HG02623 (cell line): Measurements from ENCODE around the gene CD82.

Experiments used
- ATAC-seq: cut with Tn5 transposase; IDR thresholded peaks from one replicate; pipeline ENCODE4 v1.9.1; 2021; ENCODE audit warnings: moderate library complexity; ENCODE audit not compliant: unreplicated experiment

CD82 gene

DNA sequence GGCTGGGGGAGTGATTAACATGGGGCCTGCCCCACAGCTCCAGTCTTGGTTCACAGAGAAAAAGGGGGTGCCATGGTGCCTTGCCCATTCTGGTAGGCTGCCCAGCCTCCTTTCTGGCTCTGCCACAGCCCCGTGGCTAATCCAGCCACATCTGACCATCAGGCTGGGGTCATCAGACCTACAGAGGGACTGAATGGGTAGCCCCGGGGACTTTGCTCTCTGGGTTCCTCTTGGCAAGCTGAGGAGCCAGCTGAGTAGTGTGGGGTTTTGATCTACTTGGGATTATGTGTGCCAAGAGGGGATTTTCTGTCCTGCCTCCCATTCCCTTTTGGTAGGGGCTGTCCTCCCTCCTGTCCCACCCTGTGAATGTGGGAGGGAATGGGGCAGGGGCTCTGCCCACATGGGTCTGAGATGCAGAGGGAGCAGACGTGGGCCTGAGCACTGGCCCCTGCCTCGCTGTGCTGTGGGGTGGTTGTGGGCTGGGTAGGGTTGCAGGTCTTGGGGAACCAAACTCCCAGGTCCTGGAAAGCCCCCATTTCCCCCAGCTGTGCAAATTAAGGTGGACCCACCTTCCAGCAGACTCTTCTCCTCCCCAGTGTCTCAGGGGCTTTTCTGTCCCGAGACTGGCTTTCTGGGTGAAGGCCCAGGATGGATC is 32.0 kb downstream of the CD82 start:
- ATAC-seq, result no peak

DNA sequence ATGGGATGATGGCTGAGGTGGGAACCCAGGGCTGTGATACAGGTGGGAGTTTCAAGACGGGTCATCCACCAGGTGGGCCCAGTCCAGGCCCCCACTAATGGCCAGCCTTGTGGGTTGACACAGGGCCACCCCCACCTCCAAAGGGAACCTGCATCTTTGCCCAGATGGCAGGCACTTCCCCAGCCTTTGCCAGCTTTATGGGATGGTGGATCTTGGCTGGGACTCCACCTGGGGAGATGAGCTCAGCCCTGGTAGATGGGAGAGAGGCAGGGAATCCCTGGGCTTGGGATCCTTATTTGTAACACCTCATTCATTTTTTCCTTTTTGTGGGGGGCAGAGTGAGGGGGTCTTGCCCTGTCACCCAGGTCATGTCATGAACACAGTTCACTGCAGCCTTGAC is 33.4 kb downstream of the CD82 start:
- no peak for ATAC-seq

DNA sequence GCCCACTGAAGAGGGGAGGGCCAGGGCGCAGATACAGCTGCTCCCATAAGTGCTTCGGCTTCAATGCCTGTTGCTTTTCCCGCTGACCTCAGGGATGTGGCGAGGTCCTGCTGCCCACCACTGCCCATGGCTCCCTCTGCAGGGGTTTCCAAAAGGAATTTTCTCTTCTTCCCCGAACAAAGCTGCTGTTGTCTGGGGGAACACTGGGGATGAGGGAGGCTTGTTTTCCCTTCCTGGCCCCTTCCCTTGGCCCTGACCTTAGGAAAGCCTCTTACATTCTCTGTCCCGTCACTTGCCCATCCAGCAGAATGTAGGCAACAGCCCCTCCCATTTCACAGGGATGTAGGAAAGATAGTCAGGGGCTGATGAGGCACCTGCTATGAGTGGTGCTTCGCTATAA is 34.8 kb downstream of the CD82 start:
- ATAC-seq, result no peak

DNA sequence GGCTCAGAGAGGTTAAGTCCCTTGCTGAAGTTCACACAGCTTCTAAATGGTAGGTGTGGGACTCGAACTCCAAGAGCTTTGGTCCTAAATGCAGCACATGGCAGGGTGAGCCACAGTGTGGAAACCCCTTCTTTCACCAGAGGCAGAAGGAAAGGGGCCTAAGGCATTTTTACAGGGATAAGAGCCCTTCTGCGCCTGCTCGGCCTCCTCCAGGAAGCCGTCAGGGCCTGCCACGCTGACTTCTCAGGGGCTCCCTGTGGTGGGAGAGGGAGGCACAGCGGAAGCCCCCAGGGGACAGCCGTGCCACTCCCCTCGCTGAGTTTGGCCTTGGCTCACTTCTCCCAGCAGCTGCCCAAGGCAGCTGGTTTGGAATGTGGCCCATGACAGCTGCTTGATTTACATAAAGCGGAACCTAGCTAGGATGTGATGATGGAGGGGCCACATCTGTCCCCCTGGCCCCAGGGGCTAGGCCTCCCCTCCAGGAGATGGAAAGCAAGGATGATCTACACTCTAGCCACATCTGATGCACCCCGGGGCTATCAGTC is 35.4 kb downstream of the CD82 start:
- peak; percentile 27 for ATAC-seq

DNA sequence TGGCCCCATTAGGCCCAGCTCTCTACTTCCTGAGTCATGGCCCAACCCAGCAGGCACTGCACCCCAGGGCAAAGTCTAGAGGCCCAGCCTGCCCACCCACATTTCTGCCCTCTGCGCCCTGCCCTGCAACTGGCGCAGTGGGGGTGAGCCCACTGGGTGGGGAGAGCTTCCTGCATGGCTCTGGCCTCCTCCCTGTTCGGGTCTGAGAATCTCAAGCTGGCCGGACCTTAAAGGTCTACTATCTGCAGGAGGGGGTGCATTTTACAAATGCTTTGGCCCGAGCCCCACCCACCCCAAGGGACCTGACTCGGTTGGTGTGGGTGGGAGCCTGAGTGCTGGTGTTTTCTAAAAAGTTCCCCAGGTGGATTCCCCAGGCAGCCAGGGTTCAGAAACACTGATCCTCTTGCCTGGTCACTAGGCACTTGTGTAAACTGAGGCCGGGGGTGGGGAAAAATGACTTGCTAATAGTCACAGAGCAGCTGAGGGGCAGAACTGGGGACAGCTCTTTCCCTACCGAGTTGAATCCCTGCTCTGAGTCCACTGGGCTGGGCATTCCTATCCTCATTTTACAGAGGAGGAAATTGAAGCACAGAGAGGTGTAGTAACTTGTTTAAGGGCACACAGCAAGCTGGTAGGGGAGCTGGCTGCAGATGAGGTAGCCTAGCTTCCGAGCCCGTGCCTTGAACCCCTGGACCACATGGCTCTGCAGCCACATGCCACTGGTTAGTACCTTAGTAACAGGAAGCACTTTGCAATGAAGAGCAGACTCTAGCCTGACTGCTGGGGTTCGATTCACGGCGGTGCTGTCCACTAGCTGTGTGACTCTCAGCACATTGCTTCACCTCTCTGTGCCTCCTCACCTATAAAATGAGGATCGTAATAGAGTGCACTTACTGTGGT is 36.3 kb downstream of the CD82 start:
- peak; percentile 36 for ATAC-seq

DNA sequence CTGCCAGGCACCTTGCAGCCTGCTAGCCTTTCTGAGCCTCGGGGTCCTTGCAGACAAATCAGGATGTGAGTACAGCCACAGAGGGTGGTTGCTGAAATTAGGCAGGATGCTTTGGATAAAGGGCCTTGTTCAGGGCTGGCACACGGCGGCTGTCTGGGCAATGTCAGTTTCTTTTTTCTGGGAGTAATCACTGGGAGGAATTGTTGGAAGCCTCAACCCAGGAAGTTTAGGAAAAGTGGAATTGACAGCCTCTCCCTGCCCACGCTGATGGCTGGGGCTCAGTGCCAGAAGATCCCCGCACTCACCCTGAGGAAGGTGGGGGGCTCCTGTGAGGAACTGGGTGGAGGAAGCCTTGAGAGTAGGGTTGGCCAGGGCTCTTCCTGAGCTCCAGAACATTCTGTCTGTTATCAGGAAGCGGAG is 37.4 kb downstream of the CD82 start:
- ATAC-seq, result no peak

DNA sequence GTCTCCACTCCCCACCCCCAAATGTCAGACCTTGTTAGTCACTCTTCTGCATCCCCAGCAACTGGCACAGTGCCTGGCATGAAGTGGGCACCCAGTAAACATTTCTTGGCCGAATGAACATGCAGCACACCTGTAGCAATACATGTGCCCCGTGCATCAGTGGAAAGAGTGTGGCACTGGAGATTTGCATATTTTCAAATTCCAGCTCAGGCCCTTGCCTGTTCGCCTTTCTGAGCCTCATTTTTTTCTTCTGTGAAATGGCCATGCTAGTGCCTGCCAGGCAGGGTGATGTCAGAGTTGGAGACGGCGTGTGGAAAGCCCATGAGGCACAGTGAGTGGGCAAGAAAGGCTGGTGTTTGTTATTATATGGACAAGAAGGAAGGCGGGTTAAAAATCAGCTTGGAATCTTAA is 38.7 kb downstream of the CD82 start:
- no peak for ATAC-seq

DNA sequence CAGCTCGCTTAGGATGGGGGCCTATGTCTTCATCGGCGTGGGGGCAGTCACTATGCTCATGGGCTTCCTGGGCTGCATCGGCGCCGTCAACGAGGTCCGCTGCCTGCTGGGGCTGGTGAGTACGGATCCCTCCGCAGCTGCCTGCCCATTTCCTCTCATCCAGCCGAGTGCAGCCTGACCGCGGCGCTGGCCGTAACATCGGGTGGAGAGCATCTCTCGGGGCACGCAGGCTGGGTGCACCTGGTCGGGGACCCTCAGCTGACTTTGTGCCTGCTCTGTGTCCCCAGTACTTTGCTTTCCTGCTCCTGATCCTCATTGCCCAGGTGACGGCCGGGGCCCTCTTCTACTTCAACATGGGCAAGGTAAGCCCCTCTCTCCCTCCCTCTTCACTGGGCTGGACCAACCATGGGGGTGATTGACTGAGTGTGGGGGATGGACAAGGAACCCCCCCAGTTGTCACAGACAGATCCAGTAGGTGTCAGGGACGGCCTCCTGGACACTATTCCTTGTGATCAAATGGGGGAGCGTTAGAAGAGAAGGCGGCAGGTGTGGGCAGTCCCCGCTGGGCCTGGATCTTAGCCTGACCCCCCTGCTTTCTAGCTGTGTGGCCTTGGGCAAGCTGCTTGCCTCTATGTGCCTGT is 39.7 kb downstream of the CD82 start:
- ATAC-seq, result no peak

DNA sequence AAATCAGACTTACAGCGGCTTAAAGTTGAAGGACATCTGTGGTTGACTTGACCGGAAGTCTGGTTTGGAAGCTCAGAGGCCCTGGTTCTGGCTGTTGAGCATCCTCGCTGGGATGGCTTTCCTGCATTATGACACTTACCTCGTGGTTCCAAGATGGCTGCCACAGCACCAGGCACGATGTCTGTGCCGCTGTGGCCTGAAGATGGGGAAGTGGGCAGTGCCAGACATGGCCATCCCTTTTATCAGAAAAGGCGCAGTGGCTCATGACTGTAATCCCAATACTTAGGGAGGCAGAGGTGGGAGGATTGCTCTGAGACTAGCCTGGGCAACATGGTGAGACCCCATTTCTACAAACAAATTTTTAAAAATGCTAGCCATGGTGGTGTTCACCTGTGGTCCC is 40.5 kb downstream of the CD82 start:
- no peak for ATAC-seq

DNA sequence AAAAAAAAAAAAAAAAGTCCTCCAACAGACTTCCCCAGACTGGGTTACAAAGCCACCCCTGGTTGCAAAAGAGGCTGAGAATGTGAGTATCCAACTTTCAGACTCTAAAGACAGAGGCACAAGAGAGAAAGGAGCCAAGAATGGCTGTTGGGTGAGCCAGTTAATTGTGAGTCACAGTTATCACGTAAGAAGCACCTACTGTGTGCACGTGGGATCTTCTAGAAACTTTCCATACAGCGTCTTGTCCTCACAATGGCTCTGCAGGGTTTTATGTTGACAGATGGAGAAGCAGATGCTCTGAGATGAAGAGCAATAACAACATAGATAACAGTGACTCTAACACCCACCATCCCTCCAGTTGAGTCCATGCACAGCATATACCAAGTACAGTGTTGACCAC is 41.0 kb downstream of the CD82 start:
- no peak for ATAC-seq

DNA sequence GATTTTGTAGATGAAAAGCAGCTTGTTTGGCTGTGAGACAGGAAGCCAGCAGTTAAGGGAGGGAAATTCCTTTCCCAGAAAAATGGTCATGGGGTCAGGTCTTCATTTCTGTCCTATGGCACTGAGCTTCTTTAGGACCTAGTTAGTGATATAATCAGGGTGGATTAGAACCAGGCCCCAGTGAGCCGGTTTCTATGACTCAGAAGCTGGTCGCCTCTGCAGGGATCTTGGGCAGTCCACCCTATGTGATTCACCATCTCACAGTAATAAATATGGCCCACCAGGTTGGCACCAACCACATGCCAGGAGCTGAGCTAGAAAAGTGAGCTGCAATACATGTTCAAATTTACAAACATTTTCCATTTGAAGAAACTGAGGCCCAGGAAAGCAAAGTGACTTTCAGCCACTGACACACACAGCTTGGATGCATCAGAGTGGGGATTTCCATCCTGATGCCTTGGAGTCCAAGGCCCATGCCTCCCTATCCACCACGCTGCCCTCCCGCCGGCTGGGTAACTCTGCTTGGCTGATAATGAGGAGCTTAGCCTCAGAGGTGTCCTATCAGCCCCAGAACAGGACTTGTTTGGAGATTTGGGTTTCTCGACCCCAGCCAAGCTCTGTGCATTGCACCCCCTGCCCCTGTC is 42.0 kb downstream of the CD82 start:
- ATAC-seq, result no peak

DNA sequence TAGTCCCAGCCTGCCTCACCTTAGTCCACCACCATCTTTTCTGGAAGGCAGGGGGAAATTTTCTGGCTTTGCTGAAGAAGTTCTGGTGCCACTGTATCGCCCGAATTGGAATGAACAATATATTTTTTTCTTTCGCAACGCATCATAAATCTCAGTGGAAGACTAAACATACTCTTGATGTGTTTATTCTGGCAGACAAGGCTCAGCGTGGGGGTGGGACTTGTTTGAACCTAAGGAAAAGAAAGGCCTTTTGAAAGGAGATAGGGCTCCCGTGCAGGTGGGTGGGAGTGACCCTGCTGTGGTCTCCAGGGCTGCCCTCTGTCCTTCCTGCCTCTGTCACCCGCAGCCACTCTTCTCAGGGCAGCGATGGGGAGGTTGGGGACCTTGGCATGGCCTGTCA is 42.5 kb downstream of the CD82 start:
- no peak for ATAC-seq

DNA sequence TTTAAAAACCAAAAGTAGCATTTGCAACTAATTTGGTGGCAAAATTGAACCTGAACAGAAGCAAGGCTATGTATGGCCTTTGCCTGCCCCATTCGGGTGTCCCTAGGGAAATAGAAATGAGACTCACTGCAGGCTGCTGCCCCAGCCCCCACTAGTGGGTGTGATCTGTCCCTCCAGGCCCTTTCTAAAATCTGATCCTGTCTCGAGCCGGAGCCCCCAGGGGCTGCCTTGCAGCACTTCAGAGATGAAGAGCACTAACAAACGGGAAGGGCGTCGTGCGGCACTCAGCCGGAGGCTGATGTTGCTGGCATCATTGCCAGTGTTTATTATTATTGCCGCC is 43.2 kb downstream of the CD82 start:
- no peak for ATAC-seq

DNA sequence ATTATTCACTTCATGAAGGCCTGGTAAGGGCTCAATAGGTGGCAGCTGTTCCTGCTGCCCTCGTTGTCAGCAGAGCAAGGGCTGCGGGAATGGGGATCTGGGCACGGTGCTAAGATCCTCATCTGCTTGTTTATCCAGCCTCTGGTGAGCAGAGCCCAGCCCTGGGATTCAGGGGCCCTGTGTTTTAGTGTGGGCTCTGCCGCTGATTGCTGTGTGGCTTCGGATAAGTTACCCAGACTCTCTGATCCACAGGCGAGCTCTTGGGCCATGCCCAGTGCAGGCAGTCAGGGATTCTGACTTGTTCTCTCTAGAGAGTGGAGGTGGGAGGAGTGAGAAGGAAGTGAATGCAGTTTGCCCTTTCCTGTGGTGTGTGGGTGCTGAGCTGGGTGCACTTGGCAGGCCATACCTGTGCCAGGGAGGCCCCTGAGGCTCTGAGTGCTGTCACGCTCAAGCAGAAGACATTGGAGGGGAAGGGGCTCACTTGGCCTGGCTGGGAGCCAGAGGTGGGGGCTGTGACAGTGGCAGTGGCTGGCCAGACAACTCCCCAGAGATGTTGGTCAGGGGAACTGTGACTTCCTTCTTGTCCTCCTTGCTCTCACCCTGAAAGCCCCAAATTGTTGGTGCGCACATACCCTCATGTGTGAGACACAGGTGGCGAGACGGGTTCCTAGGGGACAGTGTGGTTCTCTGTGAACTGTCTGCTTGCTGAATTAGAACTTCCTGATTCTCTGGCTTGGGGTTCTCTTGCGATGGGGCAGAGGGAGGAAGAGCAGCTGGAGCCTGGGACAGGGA is 43.7 kb downstream of the CD82 start:
- peak; percentile 44 for ATAC-seq

DNA sequence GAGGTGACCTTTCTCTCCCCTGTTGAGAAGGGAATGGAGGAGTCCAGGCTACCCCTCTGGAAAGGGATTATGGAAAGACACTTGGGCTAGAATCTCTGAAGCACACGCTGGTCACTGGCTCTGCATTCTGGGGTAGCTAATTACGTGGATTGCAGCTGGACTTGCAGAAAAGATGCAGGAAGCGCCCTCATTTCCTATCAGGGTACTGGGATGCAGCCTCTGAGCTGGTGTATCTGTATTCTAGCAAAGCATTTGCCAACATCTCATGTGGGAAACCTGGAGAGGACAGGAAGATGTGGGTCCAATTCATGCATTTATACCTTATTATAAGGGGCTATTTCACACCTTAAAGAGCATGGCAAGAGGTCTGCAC is 44.3 kb downstream of the CD82 start:
- no peak for ATAC-seq

DNA sequence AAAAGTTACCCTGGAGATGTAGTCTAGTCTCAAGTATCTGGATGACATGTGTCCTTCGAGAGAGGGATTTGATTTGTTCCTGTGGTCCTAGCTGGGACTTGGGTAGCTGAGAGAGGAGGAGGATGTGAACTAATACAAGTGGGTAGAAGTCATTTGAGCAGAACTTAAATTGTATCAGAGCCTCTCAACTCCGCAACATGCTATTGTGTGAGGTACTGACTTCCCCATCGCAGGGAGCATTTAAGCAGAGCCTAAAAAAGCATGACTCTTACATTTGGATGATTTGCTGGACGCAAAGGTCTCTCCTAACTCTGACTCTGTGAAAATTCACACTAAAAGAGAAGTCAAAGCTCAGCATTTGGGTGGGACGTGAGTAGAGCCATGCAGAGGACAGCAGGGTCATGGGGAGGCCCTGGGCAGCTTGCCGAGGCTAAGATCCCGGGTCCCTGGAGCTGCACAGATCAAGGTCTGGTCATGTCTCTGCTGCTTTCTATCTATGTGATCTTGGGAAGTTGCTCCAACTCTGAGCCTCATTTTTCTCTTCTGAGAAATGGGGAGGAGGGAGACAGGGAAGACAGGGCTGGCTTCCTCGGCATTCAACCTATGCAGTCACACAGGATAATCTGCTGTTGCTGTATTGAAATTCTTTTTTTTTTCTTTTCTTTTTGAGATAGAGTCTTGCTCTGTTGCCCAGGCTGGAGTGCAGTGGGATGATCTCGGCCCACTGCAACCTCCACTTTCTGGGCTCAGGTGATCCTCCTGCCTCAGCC is 44.9 kb downstream of the CD82 start:
- no peak for ATAC-seq

DNA sequence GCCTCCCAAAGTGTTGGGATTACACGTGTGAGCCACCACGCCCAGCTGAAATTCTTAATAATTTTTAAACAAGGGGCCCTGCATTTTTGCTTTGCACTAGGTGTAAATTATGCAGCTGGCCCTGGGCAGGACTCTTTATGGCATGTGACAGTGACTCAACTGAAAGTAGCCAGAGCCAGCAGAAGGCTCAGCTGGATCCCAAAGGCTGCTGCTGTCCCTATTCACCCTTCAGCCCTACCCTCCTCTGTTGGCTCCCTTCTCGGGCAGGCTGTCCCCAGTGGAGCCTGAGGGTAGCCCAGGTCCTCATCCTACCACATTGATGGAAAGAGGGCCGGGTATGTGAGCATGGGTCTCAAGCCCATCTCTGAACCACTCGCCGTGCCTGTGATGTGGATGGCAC is 45.6 kb downstream of the CD82 start:
- no peak for ATAC-seq

DNA sequence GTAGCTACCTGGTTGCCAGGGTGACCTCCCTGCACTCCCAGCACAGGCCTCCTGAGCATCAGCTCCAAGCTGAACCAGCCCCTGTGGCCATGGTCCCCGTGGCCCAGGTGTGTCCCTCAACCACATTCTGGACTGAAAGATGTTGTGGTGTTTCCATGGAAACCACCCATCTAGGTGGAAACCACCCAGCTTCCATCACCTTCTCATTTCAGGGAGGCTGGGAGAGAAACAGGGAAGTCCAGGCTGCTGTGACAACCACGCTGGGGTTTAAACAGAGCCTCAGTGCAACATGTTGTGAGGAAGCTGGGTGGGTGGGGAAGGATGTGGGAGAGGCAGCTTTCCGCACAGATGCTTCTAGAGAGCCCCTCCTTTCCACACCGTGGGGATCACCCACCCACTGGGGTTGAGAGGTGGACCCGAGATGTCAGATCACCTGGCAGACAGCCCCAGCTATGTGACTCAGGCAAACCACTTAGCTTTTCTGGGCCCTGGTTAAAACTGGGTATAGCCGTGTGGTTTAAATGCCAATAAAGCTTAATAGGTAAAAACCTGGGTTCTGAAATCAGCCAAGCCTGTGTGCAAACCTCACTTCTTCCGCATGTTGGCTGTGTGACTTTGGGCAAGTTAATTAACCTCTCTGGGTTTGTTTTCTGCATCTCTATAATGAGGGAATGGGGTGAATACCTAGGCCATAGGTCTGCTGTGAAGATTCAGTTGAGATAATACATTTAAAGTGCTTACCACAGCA is 46.4 kb downstream of the CD82 start:
- ATAC-seq, result peak; percentile 44

DNA sequence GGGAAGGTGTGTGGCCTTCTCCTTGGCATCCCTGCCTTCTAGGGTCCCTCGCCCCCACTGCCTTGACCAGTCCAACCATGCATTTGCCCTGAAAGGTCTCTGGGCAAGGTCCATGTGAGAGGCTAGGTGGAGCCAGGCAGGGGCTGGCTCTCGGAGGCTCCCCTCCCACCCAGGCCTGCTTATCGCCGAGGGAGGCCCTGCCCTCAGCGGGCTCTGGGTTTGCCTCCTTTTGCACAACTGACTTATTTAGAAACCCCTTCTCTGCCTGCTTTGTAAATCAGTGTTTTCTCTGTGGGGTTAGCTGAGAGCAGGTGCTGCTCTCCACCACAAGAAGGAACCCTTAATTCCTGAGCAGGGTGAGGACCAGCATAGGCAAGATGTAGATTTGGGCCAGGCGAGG is 47.7 kb downstream of the CD82 start:
- no peak for ATAC-seq
